Hippocampal formation (tissue), 2 donors: Measurements from ENCODE around the gene NUTF2.
"Not testable (repeated sequence)": the region's sequence is repeated elsewhere in the genome, so short reads cannot be mapped to it uniquely, and the experiment has no call there.

Experiments used
- DNase-seq, 2 donors: peaks; one replicate each; lab custom pipeline; 2025; lab: John Stamatoyannopoulos, UW

NUTF2 gene

GRCh38 chr16:67885545-67885944, 38.8 kb downstream of the NUTF2 start:
- DNase-seq: no peak

GRCh38 chr16:67885976-67886375, 39.2 kb downstream of the NUTF2 start:
- DNase-seq: no peak

- no peak for DNase-seq
Measured at GRCh38 chr16:67886387-67886786, 39.7 kb downstream of the NUTF2 start.

GRCh38 chr16:67888331-67888730, 41.6 kb downstream of the NUTF2 start:
- no peak for DNase-seq

GRCh38 chr16:67892375-67892774, 45.6 kb downstream of the NUTF2 start:
- no peak for DNase-seq

GRCh38 chr16:67892899-67893742, 46.4 kb downstream of the NUTF2 start, which contains the start of gene PSKH1:
Gene PSKH1 (plus strand): TSS chr16:67893254. CDS start chr16:67908750, 15,496 bp downstream.
- DNase-seq: peak; percentile 95 to 97

GRCh38 chr16:67893743-67894399, 47.1 kb downstream of the NUTF2 start:
- no peak for DNase-seq

- no peak for DNase-seq
Measured at GRCh38 chr16:67897231-67897630, 50.5 kb downstream of the NUTF2 start.

- no peak for DNase-seq
Measured at GRCh38 chr16:67901734-67902133, 55.0 kb downstream of the NUTF2 start.

- DNase-seq: no peak
Measured at GRCh38 chr16:67902831-67903230, 56.1 kb downstream of the NUTF2 start.

- DNase-seq: no peak
Measured at GRCh38 chr16:67907397-67908180, 60.9 kb downstream of the NUTF2 start.

GRCh38 chr16:67909056-67909742, 62.5 kb downstream of the NUTF2 start:
- no peak for DNase-seq

- DNase-seq: peak; percentile 85 to 90
Measured at GRCh38 chr16:67910158-67910557, 63.4 kb downstream of the NUTF2 start.

- DNase-seq: no peak
Measured at GRCh38 chr16:67914758-67915495, 68.2 kb downstream of the NUTF2 start.

GRCh38 chr16:67915496-67915769, 68.7 kb downstream of the NUTF2 start:
- DNase-seq: not testable (repeated sequence)

- no peak for DNase-seq
Measured at GRCh38 chr16:67915831-67916723, 69.3 kb downstream of the NUTF2 start.

- peak in 1 of 2 donors; percentile 50 for DNase-seq
Measured at GRCh38 chr16:67917140-67917851, 70.6 kb downstream of the NUTF2 start.

- DNase-seq: no peak
Measured at GRCh38 chr16:67917852-67918236, 71.1 kb downstream of the NUTF2 start.

- no peak for DNase-seq
Measured at GRCh38 chr16:67919622-67920221, 73.0 kb downstream of the NUTF2 start.
